Measurements from ENCODE around the gene GATAD2A.

Gene GATAD2A

GRCh38 chr19:19533841-19534240, 128.4 kb downstream of the GATAD2A start:
- no peak overlapping the region for H3K9ac ChIP-seq (ENCODE audit: low read length)
- no peak overlapping the region for H2AK5ac ChIP-seq (ENCODE audit: low read length, severe bottlenecking)
- H3K14ac ChIP-seq (ENCODE audit: low read length in 2 of 2): no peak overlapping the region
- no peak overlapping the region for H3K18ac ChIP-seq (ENCODE audit: low read depth in 1 of 2, low read length in 2 of 2)
- no peak overlapping the region for H2BK15ac ChIP-seq (ENCODE audit: low read depth, poor library complexity, severe bottlenecking)
- H4K91ac ChIP-seq (ENCODE audit: low read length): no peak overlapping the region
- no peak for DNase-seq
- H3K4me1 ChIP-seq (ENCODE audit: control insufficient read depth, insufficient read depth, low read depth, low read length): peaks cover 16% of the 10 kb centered on the region
- no peak overlapping the region for H2BK5ac ChIP-seq (ENCODE audit: low read depth, low read length, poor library complexity, severe bottlenecking)
- H3K4me2 ChIP-seq (ENCODE audit: low read length, poor library complexity, severe bottlenecking): no peak overlapping the region
- H3K27ac ChIP-seq (ENCODE audit: low read length, poor library complexity, severe bottlenecking): no peak overlapping the region
- no peak overlapping the region for H2BK12ac ChIP-seq (ENCODE audit: low read length in 2 of 2)
- no peak overlapping the region for H2BK120ac ChIP-seq (ENCODE audit: low read depth, low read length)
- H4K8ac ChIP-seq (ENCODE audit: low read length): no peak overlapping the region
- H3K23ac ChIP-seq (ENCODE audit: low read length in 2 of 2): no peak overlapping the region
- no peaks in the 10 kb centered on the region for H3K9me3 ChIP-seq (ENCODE audit: control insufficient read depth, low read length)
- H3K27me3 ChIP-seq (ENCODE audit: control insufficient read depth in 1 of 2, insufficient read depth in 1 of 2, low read length in 2 of 2): peaks cover 4 to 12% of the 10 kb centered on the region in 2 experiments
- H3K36me3 ChIP-seq (ENCODE audit: control insufficient read depth in 1 of 2, insufficient read depth in 2 of 2, low read depth in 1 of 2, low read length in 2 of 2): peaks cover 0 to 32% of the 10 kb centered on the region in 2 experiments
- no peak overlapping the region for H3K4ac ChIP-seq (ENCODE audit: low read depth in 1 of 2, low read length in 2 of 2)
- no peak overlapping the region for H3K4me3 ChIP-seq (ENCODE audit: insufficient read depth in 1 of 2, low read depth in 1 of 2, low read length in 2 of 2)
- no peaks in the 10 kb centered on the region for H3K79me1 ChIP-seq (replicated peaks; ENCODE audit: low read length, poor library complexity, severe bottlenecking)
- no peak overlapping the region for H2AFZ ChIP-seq (ENCODE audit: low read depth, low read length)
- 94% methylated on average over 6 of the region's 6 CpGs for WGBS

- no peak overlapping the region for H2AK5ac ChIP-seq (ENCODE audit: low read length, severe bottlenecking)
- H3K18ac ChIP-seq (ENCODE audit: low read depth in 1 of 2, low read length in 2 of 2): no peak overlapping the region
- H2BK12ac ChIP-seq (ENCODE audit: low read length in 2 of 2): no peak overlapping the region
- no peak overlapping the region for H3K4me3 ChIP-seq (ENCODE audit: insufficient read depth in 1 of 2, low read depth in 1 of 2, low read length in 2 of 2)
- no peak overlapping the region for H4K91ac ChIP-seq (ENCODE audit: low read length)
- H3K14ac ChIP-seq (ENCODE audit: low read length in 2 of 2): no peak overlapping the region
- no peak for DNase-seq
- peaks cover 0 to 23% of the 10 kb centered on the region in 2 experiments for H3K36me3 ChIP-seq (ENCODE audit: control insufficient read depth in 1 of 2, insufficient read depth in 2 of 2, low read depth in 1 of 2, low read length in 2 of 2)
- no peaks in the 10 kb centered on the region for H3K9me3 ChIP-seq (ENCODE audit: control insufficient read depth, low read length)
- no peak overlapping the region for H3K9ac ChIP-seq (ENCODE audit: low read length)
- no peak overlapping the region for H3K4me2 ChIP-seq (ENCODE audit: low read length, poor library complexity, severe bottlenecking)
- peaks cover 7 to 21% of the 10 kb centered on the region in 2 experiments for H3K27me3 ChIP-seq (ENCODE audit: control insufficient read depth in 1 of 2, insufficient read depth in 1 of 2, low read length in 2 of 2)
- H2BK120ac ChIP-seq (ENCODE audit: low read depth, low read length): no peak overlapping the region
- H3K27ac ChIP-seq (ENCODE audit: low read length, poor library complexity, severe bottlenecking): no peak overlapping the region
- 77% methylated on average over 27 of the region's 27 CpGs for WGBS
- no peak overlapping the region for H3K4ac ChIP-seq (ENCODE audit: low read depth in 1 of 2, low read length in 2 of 2)
- H3K23ac ChIP-seq (ENCODE audit: low read length in 2 of 2): no peak overlapping the region
- no peak overlapping the region for H2BK15ac ChIP-seq (ENCODE audit: low read depth, poor library complexity, severe bottlenecking)
- no peaks in the 10 kb centered on the region for H3K79me1 ChIP-seq (replicated peaks; ENCODE audit: low read length, poor library complexity, severe bottlenecking)
- no peak overlapping the region for H2AFZ ChIP-seq (ENCODE audit: low read depth, low read length)
- H2BK5ac ChIP-seq (ENCODE audit: low read depth, low read length, poor library complexity, severe bottlenecking): no peak overlapping the region
- no peak overlapping the region for H4K8ac ChIP-seq (ENCODE audit: low read length)
- peaks cover 16% of the 10 kb centered on the region for H3K4me1 ChIP-seq (ENCODE audit: control insufficient read depth, insufficient read depth, low read depth, low read length)
Observed at GRCh38 chr19:19534556-19535265, 129.2 kb downstream of the GATAD2A start.

DNA sequence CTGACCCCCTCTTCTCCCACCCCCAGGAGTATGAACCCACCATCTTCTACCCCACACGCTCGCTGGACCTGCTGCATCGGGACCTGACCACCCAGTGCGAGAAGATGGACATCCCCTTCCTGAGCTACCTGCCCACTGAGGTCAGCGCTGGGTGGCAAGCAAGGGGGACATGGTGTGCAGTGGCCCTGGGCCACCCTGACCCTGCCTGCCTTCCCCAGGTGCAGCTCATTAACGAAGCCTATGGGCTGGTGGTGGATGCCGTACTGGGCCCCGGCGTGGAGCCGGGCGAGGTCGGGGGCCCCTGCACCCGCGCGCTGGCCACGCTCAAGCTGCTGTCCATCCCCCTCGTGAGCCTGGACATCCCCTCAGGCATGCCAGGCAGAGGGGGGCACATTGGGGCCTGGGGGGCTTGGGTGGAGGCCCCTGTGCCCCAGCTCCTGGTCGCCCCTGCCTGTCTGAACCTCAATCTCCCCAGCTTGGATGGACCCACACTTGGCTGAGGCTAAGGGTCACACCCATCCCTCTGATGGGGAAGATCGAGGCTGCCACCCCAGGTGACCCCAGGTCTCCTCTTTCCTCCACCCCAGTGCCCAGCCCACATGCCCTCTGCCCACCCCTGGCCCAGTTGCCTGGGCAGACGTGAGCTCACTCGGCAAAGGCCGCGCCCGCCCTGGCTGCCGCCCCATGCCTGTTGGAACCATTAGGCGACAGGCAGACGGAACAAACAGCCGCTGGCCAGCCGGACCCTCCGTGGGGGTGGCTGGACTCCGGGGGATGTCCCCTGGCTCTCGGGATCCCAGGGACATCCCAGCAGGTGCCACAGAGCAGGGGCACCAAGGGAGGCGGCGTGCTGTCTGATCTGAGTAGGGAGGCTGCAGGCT, 130.1 kb downstream of the GATAD2A start:
- Histone ChIP-seq H3K9me3 (ENCODE audit: control insufficient read depth, low read length) (no peaks in the 10 kb centered on the region), H2BK120ac (ENCODE audit: low read depth, low read length) (no peak overlapping the region), H3K27ac (ENCODE audit: low read length, poor library complexity, severe bottlenecking) (no peak overlapping the region), H2AFZ (ENCODE audit: low read depth, low read length) (no peak overlapping the region), H3K18ac (ENCODE audit: low read depth in 1 of 2, low read length in 2 of 2) (no peak overlapping the region), H3K23ac (ENCODE audit: low read length in 2 of 2) (no peak overlapping the region), H3K27me3 (ENCODE audit: control insufficient read depth in 1 of 2, insufficient read depth in 1 of 2, low read length in 2 of 2) (peaks cover 7 to 28% of the 10 kb centered on the region in 2 experiments), H3K4me1 (ENCODE audit: control insufficient read depth, insufficient read depth, low read depth, low read length) (peaks cover 12% of the 10 kb centered on the region), H3K14ac (ENCODE audit: low read length in 2 of 2) (no peak overlapping the region), H3K9ac (ENCODE audit: low read length) (no peak overlapping the region), H2BK5ac (ENCODE audit: low read depth, low read length, poor library complexity, severe bottlenecking) (no peak overlapping the region), H4K91ac (ENCODE audit: low read length) (no peak overlapping the region), H3K79me1 (replicated peaks; ENCODE audit: low read length, poor library complexity, severe bottlenecking) (no peaks in the 10 kb centered on the region), H3K4me3 (ENCODE audit: insufficient read depth in 1 of 2, low read depth in 1 of 2, low read length in 2 of 2) (no peak overlapping the region), H2AK5ac (ENCODE audit: low read length, severe bottlenecking) (no peak overlapping the region), H4K8ac (ENCODE audit: low read length) (no peak overlapping the region), H3K4ac (ENCODE audit: low read depth in 1 of 2, low read length in 2 of 2) (no peak overlapping the region), H3K36me3 (ENCODE audit: control insufficient read depth in 1 of 2, insufficient read depth in 2 of 2, low read depth in 1 of 2, low read length in 2 of 2) (peaks cover 0 to 17% of the 10 kb centered on the region in 2 experiments), H3K4me2 (ENCODE audit: low read length, poor library complexity, severe bottlenecking) (no peak overlapping the region), H2BK15ac (ENCODE audit: low read depth, poor library complexity, severe bottlenecking) (no peak overlapping the region), H2BK12ac (ENCODE audit: low read length in 2 of 2) (no peak overlapping the region)
- 96% methylated on average over 34 of the region's 34 CpGs for WGBS
- DNase-seq: no peak

Measured in mesenchymal stem cell (in vitro differentiated cells and primary cell).